Right lobe of liver (tissue), 4 donors: ENCODE measurements around the gene RANBP17.

Experiments
- CTCF ChIP-seq, 4 donors: fragments of 200-600 bp in 3 of 4; fragments of 450-650 bp in 1 of 4; IDR thresholded peaks; one replicate each; pipeline versions ENCODE4 v1.5.1 to v1.8.0; 2016 to 2022; ENCODE audit warnings: antibody characterized with exemption in 4 of 4, mild to moderate bottlenecking in 2 of 4
- POLR2A ChIP-seq: fragments of 450-650 bp; IDR thresholded peaks from one replicate; pipeline ENCODE4 v1.6.1; 2017; ENCODE audit warnings: antibody characterized with exemption, mild to moderate bottlenecking
- donor health status: DM: no; HTN: no; CAD: no.
- donor health status: DM: no; HTN: no; CAD: no.
- donor health status: DM: no; HTN: yes; CAD: no.

- TF ChIP-seq CTCF (IDR thresholded peaks at IDR 0.05) (no peak), POLR2A (no peak)
These were observed 205.8 kb downstream of the RANBP17 start for GRCh38 chr5:171067540-171068130.
